ENCODE data around the gene PRDM11. TPM values are rescaled to one million over a fixed set of nuclear protein-coding genes. Genes with fewer than 3 reads are reported as not detected.

PRDM11 gene
- polyA plus RNA-seq, 1 experiment, result 2.6 TPM

- DNase-seq (ENCODE audit: low read depth, low spot score), result no peak
- POLR2A ChIA-PET, result no interaction called here
- CTCF ChIA-PET, result interaction anchor here (0.7 to 2.8 kb wide), 3 partner anchors 10 to 72 kb away, joined by 3 to 7 read pairs (median 5); no protein-coding TSS in a partner anchor
Observed at GRCh38 chr11:45181889-45182550, 35.6 kb downstream of the PRDM11 start.

GRCh38 chr11:45182902-45183301 is 36.5 kb downstream of the PRDM11 start:
- peak; percentile 53 for TF ChIP-seq CTCF (IDR thresholded peaks at IDR 0.05; ENCODE audit: low read depth, low read length)
- CTCF ChIA-PET, result interaction anchor here (0.6 to 2.8 kb wide), 5 partner anchors 9 to 79 kb away, joined by 3 to 7 read pairs (median 3); no protein-coding TSS in a partner anchor
- POLR2A ChIA-PET, result no interaction called here
- Histone ChIP-seq H3K27ac (ENCODE audit: low read depth, low read length) (no peak overlapping the region), H3K27me3 (ENCODE audit: control insufficient read depth, insufficient read depth, low read length) (no peaks in the 10 kb centered on the region), H3K4me3 (ENCODE audit: low read depth, low read length) (no peak overlapping the region), H3K9me3 (ENCODE audit: control insufficient read depth, insufficient read depth, low read length) (no peaks in the 10 kb centered on the region; the same call in 1 of the 2 replicates)
- no peak for DNase-seq (ENCODE audit: low read depth, low spot score)

More at GRCh38 chr11:45181889-45182550, 35.6 kb downstream of the PRDM11 start:
- Histone ChIP-seq H3K4me3 (ENCODE audit: low read depth, low read length) (no peak overlapping the region), H3K27ac (ENCODE audit: low read depth, low read length) (no peak overlapping the region), H3K9me3 (ENCODE audit: control insufficient read depth, insufficient read depth, low read length) (no peaks in the 10 kb centered on the region; the same call in 1 of the 2 replicates), H3K27me3 (ENCODE audit: control insufficient read depth, insufficient read depth, low read length) (no peaks in the 10 kb centered on the region)
- TF ChIP-seq CTCF (IDR thresholded peaks at IDR 0.05; ENCODE audit: low read depth, low read length), result no peak

GRCh38 chr11:45184640-45185039 is 38.2 kb downstream of the PRDM11 start:
- Histone ChIP-seq H3K27me3 (ENCODE audit: control insufficient read depth, insufficient read depth, low read length) (no peaks in the 10 kb centered on the region), H3K4me3 (ENCODE audit: low read depth, low read length) (no peak overlapping the region), H3K27ac (ENCODE audit: low read depth, low read length) (no peak overlapping the region), H3K9me3 (ENCODE audit: control insufficient read depth, insufficient read depth, low read length) (no peaks in the 10 kb centered on the region; the same call in 1 of the 2 replicates)
- TF ChIP-seq CTCF (IDR thresholded peaks at IDR 0.05; ENCODE audit: low read depth, low read length), result no peak
- no peak for DNase-seq (ENCODE audit: low read depth, low spot score)
- CTCF ChIA-PET, result interaction anchor here (1.0 to 1.2 kb wide), 2 partner anchors 49 to 74 kb away, joined by 3 read pairs; no protein-coding TSS in a partner anchor
- POLR2A ChIA-PET, result no interaction called here

GRCh38 chr11:45185228-45185729 is 38.8 kb downstream of the PRDM11 start:
- no peak for TF ChIP-seq CTCF (IDR thresholded peaks at IDR 0.05; ENCODE audit: low read depth, low read length)
- CTCF ChIA-PET, result no interaction called here
- Histone ChIP-seq H3K27ac (ENCODE audit: low read depth, low read length) (no peak overlapping the region), H3K9me3 (ENCODE audit: control insufficient read depth, insufficient read depth, low read length) (no peaks in the 10 kb centered on the region; the same call in 1 of the 2 replicates), H3K4me3 (ENCODE audit: low read depth, low read length) (no peak overlapping the region), H3K27me3 (ENCODE audit: control insufficient read depth, insufficient read depth, low read length) (no peaks in the 10 kb centered on the region)
- POLR2A ChIA-PET, result no interaction called here
- no peak for DNase-seq (ENCODE audit: low read depth, low spot score)

GRCh38 chr11:45187375-45187774 is 40.9 kb downstream of the PRDM11 start:
- POLR2A ChIA-PET, result no interaction called here
- CTCF ChIA-PET, result no interaction called here
- H3K27me3 ChIP-seq (ENCODE audit: control insufficient read depth, insufficient read depth, low read length), result no peaks in the 10 kb centered on the region
- no peak overlapping the region for H3K4me3 ChIP-seq (ENCODE audit: low read depth, low read length)
- DNase-seq (ENCODE audit: low read depth, low spot score), result no peak
- no peaks in the 10 kb centered on the region; the same call in 1 of the 2 replicates for H3K9me3 ChIP-seq (ENCODE audit: control insufficient read depth, insufficient read depth, low read length)
- H3K27ac ChIP-seq (ENCODE audit: low read depth, low read length), result no peak overlapping the region
- TF ChIP-seq CTCF (IDR thresholded peaks at IDR 0.05; ENCODE audit: low read depth, low read length), result no peak
